Measurements from ENCODE around the gene LCLAT1.
"Not testable (repeated sequence)": the region's sequence is repeated elsewhere in the genome, so short reads cannot be mapped to it uniquely, and the experiment has no call there.

Gene LCLAT1

DNA sequence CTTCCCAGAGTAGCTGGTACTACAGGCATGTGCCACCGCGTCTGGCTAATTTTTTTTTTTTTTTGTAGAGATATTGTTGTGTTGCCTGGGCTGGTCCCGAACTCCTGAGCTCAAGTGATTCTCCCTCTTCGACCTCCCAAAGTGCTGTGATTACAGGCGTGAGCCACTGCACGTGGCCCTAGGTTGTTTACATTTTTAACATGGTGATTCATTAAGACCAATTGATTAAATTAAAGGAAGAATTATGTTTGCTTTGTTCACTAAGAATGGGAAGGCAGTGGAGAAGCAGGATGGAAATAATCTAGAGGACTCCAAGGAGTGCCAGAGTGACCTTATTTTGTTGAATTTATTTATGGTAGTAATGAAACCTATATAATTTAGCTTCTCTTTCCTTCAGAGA is 7.5 kb downstream of the LCLAT1 start:
- DNase-seq (ENCODE audit: low read depth), result no peak

GRCh38 chr2:30455114-30455738 is 8.2 kb downstream of the LCLAT1 start:
- no peak for DNase-seq (ENCODE audit: low read depth)

GRCh38 chr2:30456106-30456505 is 9.1 kb downstream of the LCLAT1 start:
- no peak for DNase-seq (ENCODE audit: low read depth)

DNA sequence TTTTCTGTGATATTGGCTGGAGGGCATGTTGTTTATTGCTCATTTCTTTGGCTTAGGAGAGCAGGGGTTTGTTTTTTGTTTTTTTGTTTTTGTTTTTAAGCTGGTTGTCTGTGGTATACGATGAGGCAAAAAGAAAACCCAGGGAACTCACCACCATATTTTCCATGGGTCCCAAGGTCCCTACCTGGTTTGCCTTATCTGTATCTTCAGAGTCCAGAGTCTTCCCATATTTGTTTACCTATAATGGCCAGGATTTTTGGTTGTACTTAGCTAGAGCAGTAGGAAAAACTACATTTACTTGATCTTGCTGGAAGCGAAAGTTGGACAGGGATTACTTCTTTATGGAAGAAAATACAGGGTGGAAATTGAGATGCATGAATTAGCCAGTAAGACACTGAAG is 9.5 kb downstream of the LCLAT1 start:
- DNase-seq (ENCODE audit: low read depth), result no peak

DNA sequence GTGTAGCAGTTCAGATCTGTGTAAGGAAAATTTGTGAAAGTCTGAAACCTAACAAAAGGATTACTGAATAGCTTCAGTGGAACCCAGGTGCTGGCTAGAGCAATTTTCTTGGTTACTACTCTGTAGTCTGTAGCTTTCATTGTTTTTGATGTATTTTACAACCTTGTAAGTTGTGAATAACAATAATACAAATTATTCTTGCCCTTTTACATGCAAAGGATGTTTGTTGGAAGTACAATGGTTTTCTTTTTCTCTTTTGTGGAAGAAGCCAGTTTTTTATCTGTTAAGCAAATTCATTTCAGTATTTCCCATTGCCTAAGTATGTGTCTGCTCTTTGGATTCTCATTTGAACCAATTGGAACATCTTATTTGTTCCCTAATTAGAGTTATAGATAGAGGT is 10.2 kb downstream of the LCLAT1 start:
- DNase-seq (ENCODE audit: low read depth), result no peak

GRCh38 chr2:30459140-30459539 is 12.1 kb downstream of the LCLAT1 start:
- no peak for DNase-seq (ENCODE audit: low read depth)

DNA sequence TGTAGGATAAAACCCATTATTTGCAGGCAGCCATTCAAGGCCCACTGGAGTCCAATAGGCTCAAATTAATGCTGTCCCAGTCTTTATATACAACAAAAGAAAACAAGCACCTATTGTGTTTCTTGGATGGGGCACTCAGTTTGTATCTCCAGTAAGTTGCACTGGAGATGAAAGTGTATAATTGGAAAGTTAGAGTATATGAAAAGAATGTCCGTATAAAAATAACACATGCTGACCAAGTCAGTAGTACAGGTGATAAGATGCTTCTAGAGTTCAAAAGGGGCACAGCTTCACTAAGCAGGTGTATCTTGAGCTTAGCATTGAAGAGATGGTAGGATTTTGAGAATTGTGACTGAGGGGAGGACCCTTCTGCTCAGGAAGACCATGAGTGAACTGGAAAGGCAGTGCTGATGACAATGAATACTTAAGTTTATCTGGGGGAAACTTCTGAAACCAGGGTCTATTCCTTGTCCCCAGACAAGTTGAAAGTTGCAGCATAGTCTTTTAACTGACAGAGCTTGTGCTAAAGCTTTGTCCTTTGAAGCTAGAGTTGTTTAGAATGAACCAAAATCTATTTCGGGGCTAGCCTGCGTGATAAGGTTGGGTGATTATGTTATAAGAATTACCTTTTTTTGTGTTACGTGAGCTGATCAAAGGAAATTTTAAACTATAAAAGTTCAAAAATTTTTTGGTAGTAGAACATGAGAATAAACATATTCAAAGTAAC is 15.2 kb downstream of the LCLAT1 start:
- DNase-seq (ENCODE audit: low read depth), result no peak

- no peak for DNase-seq (ENCODE audit: low read depth)
Measured at GRCh38 chr2:30463535-30463934, 16.5 kb downstream of the LCLAT1 start.

DNA sequence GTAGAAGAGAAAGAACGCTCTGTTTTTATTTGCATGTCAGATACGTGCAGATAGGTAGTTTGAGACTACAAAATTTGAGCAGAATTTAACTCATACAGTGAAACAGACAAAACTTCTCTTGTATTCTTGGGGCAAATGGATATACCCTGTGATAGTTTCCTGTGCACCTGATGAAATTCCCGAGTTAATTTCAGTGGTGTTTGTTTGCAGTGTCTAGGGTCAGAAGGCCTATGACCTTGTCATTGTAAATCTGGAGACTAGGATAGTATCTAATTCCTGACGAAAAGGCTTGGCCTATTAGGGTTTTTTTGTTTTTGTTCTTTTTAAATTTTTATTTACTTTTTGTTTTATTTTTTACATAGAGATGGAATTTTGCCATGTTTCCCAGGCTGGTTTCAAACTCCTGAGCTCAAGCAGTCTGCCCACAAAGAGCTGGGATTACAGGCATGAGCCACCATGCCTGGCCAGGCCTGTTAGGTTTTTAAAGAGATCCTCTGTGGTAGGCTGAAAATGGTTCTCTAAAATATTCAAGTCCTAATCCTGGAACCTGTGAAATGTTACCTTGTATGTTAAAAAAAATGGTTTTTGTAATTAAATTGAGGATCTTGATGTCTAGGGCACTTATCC is 17.6 kb downstream of the LCLAT1 start:
- no peak for DNase-seq (ENCODE audit: low read depth)

GRCh38 chr2:30465171-30465545 is 18.1 kb downstream of the LCLAT1 start:
- peak; percentile 17 for DNase-seq (ENCODE audit: low read depth)

DNA sequence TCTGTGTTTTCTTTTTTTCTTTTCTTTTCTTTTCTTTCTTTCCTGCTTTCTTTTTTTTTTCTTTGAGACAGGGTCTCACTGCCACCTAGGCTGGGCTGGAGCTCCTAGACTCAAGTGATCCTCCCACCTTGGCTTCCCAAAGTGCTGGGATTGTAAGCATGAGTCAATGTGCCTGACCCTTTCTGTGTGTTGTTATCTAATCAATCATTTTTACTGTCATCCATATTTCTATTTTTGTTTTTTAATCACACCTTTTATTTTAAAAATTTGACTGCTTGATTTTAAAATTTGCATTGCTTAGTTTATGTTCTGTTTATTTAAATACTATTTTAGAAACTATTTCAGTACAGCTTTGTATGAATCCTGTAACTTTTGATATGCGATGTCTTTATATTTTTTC is 19.2 kb downstream of the LCLAT1 start:
- no peak for DNase-seq (ENCODE audit: low read depth)

DNA sequence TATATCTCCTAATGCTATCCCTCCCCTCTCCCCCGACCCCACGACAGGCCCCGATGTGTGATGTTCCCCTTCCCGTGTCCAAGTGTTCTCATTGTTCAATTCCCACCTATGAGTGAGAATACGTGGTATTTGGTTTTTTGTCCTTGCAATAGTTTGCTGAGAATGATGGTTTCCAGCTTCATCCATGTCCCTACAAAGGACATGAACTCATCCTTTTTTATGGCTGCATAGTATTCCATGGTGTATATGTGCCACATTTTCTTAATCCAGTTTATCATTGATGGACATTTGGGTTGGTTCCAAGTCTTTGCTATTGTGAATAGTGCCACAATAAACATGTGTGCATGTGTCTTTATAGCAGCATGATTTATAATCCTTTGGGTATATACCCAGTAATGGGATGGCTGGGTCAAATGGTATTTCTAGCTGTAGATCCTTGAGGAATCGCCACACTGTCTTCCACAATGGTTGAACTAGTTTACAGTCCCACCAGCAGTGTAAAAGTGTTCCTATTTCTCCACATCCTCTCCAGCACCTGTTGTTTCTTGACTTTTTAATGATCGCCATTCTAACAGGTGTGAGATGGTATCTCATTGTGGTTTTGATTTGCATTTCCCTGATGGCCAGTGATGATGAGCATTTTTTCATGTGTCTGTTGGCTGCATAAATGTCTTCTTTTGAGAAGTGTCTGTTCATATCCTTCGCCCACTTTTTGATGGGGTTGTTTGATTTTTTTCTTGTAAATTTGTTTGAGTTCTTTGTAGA is 20.2 kb downstream of the LCLAT1 start:
- not testable (repeated sequence) for DNase-seq (ENCODE audit: low read depth)

- DNase-seq (ENCODE audit: low read depth), result no peak
Measured at GRCh38 chr2:30470426-30470825, 23.4 kb downstream of the LCLAT1 start.

GRCh38 chr2:30472326-30472725 is 25.3 kb downstream of the LCLAT1 start:
- no peak for DNase-seq (ENCODE audit: low read depth)

GRCh38 chr2:30475542-30475941 is 28.5 kb downstream of the LCLAT1 start:
- DNase-seq (ENCODE audit: low read depth), result no peak

- DNase-seq (ENCODE audit: low read depth), result no peak
Measured at GRCh38 chr2:30476636-30477035, 29.6 kb downstream of the LCLAT1 start.

- DNase-seq (ENCODE audit: low read depth), result no peak
Measured at GRCh38 chr2:30480703-30481322, 33.8 kb downstream of the LCLAT1 start.

GRCh38 chr2:30481323-30481800 is 34.3 kb downstream of the LCLAT1 start:
- no peak for DNase-seq (ENCODE audit: low read depth)

GRCh38 chr2:30482011-30482410 is 35.0 kb downstream of the LCLAT1 start:
- DNase-seq (ENCODE audit: low read depth), result no peak

DNA sequence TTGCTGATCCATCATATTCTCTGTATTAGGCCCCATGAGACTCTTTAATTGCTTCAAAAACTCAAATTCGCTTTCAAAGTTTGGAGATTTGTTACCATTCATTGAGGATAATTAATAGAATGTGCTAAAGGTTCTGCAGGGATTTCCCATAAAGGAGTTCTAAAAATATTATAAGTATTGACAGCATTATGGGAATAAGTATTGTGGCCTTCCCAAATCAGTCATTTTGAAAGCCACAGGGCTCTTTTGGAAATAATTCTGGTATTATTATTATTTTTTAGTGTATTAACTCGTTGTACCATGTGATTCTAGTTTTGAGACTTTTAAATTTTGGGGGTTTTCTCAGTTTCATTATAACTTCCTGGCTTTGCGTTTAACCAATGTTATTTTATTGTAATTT is 37.1 kb downstream of the LCLAT1 start:
- DNase-seq (ENCODE audit: low read depth), result no peak

GRCh38 chr2:30484995-30485394 is 37.9 kb downstream of the LCLAT1 start:
- no peak for DNase-seq (ENCODE audit: low read depth)

DNA sequence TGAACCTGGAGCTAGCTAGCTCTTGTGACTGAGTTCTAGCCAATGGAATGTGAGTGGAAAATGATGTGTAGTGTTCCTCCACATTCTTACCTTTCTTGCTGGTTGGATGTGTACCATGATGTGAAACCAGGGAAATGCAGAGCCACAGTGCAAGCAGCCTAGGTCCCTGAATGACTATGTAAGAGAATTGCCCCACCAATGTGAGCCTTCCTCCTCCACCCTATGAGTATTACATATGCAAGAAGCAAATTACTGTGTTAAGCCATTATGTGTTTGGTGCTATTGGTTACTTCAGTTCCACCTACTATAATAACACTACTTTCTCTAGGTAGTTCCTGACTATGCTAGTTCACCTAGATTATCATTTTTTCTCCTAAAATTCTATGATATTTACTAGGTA is 39.6 kb downstream of the LCLAT1 start:
- DNase-seq (ENCODE audit: low read depth), result no peak

Measured in fibroblast of gingiva (primary cell).